Islet of Langerhans (tissue), 1 donor: Measurements from ENCODE around the gene CDH13.

Experiments used
- FAIRE-seq: peaks from one replicate; lab custom pipeline; 2011; peaks lifted over from hg19 to GRCh38; lab: Jason Lieb, UNC

Gene CDH13

DNA sequence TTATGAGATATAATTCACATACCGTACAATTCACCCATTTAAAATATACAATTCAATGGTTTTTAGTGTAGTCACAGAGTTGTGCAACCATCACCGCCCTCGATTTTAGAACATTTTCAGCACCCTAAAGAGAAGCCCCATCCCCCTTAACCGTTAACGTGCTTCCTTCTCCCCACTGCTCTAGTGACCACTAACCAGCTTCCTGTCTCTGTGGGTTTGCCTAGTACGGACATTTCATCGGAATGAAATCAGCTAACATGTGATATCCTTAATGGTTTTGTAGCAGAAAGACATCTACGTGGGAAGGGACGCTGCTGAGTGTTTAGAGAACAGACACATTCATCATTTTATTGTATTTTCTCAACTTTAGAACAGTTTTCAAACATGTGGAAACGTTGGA lies 1100.2 kb downstream of the CDH13 start:
- no peak for FAIRE-seq

DNA sequence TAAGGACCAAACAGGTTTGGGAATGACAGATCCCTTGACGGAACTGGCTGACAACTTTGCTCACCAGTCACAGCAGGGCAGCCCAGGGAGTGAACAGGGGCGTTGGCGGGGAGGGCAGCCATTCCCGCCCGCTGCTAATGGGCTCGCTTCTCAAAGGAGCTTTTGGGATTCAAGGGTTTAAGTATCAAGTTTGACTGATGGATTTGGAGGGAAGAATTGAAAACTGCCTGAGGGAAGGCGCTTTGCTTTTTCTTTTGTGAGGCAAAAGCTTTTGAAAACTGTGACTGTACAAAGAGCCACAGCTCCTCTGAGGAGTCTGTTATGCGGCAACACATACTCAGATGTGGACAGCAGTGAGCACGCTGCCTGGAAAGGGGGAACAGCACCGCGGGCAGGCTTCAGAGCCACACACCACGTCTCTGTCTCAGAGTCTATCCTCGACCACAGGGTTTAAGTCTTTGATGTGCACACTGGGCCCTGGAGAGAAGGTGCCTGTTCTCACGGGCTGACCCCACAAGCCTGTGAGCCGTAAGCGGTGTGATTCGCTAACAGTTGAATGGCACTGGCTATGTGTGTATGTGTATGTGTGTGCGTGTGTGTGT lies 1101.1 kb downstream of the CDH13 start:
- no peak for FAIRE-seq

DNA sequence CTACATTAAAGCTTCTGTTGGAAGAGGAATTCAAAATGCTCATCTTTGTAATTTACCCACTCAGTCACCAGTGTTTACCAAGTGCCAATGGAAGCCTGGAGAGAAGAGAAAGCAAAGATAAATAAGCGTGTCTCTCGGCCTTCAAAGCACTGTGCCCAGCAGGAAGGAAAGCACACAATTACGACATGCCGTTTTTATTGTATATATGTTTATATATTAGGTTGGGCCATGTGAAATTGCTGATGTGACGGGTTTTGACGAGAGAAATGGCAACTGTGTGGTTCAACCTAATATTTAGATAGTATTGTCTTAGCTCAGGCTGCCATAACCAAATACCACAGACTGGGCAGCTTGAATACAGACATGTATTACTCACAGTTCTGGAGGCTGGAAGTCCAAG lies 1101.7 kb downstream of the CDH13 start:
- no peak for FAIRE-seq

DNA sequence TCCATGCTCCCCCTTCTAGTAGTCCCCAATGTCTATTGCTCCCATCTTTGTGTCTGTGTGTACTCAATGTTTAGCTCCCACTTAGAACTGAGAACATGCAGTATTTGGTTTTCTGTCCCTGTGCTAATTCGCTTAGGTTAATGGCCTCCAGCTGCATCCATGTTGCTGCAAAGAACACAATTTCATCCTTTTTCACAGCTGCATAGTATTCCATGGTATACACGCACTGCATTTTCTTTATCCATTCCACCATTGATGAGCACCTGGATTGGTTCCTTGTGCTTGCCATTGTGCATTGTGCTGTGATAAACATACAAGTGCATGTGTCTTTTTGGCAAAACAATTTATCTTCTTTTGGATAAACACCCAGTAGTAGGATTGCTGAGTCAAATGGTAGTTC lies 1104.0 kb downstream of the CDH13 start:
- no peak for FAIRE-seq

DNA sequence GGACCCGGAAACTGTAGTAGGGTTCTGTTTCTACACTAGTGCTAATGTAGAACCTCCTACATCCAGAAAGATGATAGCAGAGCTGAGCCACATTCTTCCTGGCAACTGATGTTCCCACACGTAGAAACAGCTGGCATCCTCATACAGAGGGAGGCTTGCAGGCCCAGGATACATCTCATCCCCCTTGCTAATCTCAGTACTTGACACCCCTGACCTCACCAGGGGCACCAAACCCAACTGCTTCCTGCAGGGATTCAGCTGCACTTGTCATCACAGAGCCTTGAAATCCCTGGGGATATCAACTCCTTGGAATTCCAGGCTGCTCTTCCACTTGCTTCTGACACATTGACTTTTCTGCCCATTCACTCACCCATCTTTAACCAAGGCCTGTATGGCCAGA lies 1105.8 kb downstream of the CDH13 start:
- no peak for FAIRE-seq

DNA sequence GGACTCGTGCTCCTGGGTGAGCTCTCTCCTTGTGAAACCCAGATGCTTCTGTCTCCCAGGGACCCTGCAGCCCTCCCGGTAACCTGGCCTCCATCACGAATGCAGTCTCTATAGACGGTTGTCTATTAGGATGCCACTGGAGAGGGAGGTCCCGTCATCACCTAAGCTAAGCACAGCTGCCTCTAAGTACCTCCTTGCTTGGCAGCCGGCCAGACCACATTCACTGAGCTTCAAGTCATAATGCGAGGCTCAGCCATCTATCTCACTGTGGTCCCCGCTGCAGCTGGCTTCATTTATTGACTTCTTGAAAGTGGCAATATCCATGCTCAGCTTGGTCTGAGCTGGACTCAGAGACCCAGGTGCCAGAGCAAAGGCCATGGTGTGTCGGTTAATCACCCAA lies 1106.5 kb downstream of the CDH13 start:
- FAIRE-seq = no peak

DNA sequence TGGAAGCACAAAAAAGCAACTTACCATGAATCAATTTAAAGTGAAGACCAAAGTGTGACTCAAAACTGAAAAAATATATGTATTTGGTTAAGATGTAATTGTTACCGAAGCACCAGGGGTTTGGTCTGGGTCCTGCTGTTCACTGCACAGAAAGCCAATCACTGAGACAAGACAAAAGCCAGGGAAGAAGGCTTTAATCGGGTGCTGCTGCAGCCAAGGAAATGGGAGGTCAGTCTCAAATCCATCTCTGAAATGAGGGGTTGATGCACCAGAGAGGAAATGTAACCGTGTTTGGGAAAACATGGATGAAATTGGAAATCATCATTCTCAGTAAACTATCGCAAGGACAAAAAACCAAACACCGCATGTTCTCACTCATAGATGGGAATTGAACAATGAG lies 1107.4 kb downstream of the CDH13 start:
- FAIRE-seq = no peak

DNA sequence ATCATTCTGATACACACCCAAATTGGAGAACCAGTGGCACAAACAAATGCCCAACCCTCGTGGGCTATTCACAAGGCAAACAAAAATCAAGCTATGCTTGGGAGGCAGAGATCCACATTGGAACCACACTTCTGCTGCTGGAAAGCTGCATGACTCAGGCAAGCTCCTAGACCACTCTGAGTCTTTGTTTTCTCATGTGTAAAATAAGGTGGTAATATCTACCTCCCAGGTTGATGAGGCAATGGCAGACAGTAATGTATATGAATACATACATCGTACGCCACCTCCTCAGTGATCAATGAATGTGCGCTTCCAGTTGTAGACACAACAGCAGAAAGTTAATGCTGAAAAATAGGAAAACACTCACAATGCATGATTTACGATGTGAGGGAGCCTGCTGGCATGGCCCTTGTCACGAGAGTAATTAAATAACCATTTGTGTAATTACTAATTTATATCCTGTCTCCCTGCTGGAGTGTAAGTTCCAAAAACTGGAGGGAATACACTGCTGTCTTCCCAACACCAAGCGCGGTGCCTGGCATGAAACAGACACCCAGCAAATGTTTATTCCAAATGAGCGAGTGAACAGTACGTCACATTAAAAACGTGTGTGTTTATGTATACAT lies 1111.1 kb downstream of the CDH13 start:
- no peak for FAIRE-seq

DNA sequence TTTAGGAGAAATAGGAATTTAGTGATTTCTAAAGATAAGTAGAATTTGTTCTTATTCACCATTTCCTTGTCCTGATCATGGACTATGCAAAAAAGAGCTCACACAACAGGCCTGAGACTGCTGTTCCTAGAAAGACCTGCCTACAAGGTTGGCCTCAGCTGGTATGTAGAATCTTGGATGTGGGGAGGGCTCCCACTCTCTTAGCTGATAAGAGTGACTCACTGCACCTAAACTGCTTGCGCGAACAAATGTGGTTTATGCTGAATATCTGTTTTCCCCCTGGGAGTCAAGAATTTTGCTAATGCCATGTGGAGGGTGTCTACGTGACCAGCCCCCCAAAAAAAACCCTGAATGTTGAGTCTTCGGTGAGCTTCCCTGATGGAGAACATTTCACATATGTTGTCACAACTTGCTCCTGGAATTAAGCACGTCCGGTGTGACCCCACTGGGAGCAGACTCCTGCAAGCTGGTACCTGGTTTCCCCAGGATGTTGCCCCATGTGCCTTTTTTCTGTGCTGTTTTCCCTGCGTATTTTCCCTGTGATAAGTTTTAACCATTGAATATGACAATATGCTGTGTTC lies 1112.2 kb downstream of the CDH13 start:
- no peak for FAIRE-seq

DNA sequence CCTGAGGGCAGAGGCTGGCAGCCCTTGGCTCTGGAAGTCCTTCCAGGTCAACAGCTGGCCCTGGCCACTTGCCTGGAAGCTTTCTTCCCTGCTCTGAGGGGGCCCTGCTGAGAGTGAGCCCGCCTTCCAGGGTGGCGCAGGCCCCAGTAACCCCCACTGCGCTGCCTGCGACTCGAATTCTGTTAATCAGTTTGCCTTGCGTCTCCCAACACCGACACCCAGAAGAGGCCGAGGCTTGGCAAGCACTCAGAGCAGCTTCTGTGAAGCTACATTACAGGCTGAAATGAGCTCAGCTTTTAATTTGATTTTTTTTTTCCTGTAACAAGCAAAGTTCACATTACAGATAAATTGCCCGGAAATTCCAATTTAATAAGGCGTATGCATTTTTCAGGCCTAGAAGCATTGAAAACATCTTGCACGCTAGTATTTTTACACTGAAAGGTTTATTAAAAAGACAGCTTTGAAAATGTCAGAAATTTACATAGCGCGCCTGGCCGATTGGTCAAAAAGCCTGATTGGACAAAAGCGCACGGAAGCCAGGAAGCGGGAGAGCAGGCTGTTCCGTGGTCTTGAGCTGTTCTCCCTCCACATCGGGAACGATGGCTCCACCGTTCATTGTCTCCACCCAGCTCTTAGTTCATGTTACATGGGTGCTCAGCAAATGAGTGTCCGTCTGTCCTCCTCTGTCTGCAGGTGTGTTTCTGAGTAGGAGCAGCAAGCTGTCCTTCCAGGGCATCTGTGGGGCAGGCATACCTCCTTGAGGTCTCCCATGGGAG lies 1115.5 kb downstream of the CDH13 start:
- no peak for FAIRE-seq

DNA sequence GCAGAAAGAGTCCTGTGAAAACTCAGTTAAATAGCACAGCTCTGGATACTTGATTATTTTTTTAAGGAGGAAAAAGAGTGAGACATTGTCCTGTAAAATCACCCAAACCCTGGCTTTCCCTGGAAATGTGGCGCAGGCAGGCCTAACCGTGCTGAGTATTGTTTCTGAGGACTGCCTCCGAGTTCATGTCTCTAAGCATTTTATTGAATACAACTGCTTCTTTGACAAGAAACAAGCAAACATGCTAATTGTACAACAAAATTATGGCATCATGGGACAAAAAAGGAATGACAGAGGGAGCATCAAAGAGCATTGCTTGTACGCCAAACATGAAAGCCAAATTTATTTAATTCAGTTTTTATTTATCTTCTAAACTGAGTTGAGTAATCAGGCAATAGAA lies 1116.5 kb downstream of the CDH13 start:
- FAIRE-seq = no peak

DNA sequence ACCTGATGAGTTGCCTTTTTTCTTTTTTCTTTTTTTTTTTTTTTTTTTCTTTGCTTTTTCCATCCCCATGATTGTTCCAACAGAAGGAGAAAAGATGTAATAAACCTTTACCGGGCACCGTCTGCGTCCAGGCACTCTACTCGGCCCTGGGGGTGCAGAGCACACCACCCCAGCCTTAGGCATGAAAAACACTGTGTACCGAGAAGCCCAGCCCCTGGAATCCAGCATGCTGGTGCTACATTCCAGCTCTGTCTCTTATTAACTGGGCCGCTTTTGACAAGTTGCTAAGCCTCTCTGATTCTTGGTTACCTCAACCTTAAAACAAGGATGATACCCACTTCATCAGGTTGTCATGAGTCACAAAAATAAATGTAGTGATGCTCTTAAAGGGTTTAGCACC lies 1117.0 kb downstream of the CDH13 start:
- no peak for FAIRE-seq

DNA sequence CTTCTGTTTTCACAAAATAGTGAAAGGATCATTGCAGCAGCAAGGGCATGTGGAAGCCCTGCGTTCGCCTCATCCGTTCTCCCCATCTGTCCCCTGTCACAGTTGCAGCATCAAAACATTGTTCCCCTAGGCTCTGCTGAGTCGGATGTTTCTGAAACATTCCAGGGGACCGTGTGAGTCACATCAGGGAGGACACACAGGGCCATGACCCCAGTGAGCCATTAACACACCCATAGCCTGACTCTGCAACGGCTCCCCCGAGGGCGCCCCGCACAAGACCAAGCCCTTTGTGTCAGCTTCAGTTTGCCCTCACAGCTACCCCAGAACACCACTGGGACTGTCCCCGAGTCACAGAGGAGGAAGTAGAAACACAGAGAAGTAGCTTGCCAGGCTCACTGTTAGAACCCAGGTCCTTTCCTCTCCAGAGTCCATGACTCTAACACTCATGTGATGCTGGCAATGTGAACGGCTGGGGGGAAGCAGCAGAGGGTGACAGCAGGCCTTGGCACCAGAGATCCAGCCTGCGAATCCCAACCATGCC lies 1117.7 kb downstream of the CDH13 start:
- no peak for FAIRE-seq

DNA sequence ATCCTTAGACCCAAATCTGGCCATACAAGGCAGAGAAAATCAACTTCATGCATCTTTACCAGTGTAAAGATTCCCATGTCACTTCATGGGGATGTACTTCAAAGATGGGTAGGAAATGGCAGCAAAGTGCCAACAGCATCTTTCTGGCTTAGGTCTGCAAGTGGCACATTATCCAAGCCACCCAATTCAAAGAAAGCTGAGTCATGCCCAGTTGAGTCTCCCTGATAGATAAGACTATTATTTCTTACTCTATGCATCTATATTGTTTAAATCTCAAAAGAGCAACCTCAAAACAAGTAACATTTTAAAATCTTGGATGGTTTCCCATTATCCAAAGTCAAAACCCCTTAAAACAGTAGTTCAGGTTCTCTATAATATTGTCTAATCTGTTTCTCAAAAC lies 1119.8 kb downstream of the CDH13 start:
- FAIRE-seq = no peak

DNA sequence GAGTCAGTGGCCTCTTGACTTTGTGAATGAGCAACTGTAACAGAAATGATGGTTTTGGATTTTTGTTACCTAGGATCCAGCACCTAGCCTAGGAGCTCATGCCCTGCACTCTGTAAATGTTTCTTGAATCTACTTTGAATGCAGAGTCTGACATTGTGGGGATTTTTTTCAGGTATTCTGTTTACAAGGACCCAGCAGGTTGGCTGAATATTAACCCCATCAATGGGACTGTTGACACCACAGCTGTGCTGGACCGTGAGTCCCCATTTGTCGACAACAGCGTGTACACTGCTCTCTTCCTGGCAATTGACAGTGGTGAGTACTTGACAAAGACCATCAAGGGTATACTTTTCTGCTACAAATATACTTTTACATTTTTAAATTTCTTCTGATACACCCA lies 1121.2 kb downstream of the CDH13 start:
- no peak for FAIRE-seq

DNA sequence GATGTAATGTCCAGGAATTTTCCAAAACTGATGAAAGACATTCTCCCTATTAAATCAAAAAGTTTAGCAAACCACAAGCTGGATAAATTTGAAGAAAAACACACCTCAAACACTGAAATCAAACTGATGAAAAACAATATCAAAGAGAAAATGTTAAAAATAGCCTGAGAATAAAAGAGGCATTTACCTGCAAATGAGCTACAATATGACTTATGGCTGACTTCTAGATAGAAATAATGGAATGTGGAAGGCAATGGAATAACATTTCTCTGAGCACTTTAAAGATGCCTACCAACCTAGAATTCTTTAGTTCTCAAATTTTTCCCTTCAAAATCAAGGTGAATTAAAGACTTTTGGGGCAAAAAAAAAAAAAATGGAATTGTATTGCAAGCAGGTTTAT lies 1128.6 kb downstream of the CDH13 start:
- FAIRE-seq = no peak

DNA sequence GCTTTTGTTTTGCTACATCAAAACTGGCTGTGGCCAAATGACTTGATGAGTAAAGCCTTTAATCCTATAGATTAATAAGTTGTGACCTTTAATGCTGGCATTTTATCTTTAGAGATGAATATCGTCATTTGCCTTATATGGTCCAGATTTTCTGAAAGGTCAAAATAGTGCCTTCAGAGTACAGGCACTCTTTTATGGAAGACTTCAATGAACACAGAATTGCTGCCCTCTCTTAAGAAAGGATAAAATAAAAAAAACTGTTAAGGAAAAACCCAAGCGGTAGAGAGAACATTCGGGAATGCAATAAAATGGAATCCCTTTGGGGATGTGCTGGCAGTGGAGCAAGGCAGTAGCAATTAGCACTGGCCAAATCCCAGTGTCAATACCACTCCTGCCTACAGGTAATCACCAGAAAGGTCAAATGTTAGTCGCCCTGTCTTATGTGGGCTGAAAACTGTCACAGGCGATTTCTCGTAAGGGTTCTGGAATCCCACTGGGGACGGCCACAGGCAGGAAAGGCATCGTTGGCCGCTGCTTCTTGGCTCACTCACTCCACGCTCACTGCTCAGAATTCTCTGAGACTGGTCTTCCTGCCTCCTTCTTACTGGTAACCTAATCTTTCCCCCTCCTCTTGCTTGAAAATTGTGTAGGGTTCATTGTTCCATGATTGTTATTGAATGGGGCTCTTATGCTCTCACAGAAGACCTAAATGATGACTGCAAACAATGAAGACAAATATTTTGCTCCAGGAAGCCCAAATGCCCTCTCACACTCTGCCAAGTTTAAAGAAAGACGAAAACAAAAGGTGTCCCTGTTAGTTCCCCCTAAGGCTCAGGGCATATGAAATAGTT lies 1135.6 kb downstream of the CDH13 start:
- FAIRE-seq = no peak

DNA sequence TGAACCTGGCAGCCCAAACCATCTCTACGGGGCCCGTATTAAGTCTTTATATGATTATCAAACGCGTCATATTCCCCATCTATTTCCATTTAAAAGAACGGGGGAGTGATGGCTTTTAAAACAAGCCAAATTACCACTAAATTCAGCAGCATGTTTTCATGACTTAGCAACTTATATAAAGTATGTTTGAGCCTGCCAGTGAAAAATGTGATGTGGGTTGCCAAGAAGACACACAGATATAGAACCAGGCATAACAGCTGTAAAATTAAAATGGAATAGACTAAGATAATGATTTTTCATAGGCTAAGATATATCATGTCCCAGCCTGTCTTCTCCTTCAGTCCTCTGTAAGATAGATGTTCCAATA lies 1136.2 kb downstream of the CDH13 start:
- FAIRE-seq = no peak

DNA sequence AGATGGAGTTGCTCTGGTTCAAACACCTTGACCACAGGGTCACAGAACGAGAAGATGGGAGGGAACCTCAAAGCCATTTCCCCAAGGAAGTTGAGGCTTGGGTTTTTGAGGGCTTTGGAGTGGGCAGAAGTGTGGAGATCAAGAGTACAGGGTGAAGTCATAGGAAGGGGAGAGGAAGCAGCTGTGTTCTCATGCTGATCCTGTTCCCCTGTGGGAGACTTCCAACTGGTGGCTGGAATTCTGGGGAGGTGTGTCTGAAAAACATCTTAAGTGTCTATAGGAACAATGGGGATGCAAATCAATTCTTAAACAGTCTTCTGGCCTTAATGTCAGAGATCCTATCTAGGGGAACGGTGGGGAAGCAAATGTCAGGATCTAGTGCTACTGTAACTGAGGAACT lies 1142.2 kb downstream of the CDH13 start:
- FAIRE-seq = no peak

DNA sequence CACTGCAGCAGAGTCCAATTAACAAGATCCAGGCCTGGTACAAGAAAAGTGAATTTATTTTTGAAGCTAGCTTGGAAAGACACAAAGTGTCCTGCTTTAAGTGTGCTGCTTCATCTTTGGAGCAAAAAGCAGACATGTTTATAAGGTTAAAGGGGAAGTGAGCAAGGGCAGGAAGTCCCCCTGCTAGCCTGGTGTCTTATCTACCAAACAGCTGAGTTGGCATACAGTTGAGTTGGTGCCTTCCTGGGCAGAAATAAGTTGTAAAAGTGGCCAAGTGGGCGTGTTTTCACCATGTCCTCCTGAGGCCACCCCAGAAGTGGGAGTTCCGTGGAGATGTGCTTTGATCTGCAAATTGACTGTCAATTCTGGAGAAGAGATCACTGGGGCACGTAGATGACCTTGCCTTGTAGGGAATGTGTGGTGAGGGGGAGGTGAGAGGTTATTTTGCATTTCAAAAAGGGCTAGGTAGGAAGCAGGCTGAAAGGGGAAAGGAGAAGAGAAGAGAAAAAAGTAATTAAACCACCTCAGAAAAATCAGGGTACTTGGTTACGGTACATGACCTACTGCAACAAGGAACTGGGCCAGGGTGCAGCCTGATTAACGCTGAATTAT lies 1142.7 kb downstream of the CDH13 start:
- no peak for FAIRE-seq

DNA sequence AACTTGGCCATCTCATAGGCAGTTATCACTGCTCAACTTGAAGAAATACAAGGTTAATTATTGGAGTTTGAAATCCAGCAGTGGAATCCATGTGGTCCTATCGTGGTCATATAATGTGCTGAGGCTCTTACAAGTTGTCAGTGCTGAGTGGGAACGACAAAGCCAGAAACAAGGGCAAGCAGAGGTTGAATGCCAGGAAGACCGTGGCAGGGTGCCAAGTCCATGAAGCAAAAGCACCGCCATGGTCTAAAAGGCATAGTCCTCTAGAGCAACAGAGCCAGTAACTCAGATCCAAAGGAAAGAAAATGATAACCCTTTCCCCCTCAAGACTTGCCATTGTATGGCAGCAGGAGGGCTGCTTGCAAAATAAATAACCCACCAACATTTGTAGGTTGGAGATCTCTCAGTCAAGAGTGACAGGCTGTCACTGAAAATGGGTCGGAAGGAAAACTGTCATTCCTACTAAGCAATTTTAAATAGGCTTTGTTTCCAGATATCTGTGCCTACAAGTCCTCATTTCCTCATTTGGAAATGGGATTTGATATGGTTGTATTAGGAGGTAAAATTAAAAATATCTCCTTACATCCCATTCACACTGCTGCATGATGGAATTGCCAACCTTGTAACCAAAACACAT lies 1144.7 kb downstream of the CDH13 start:
- FAIRE-seq = no peak
